Stimulated activated CD8-positive, alpha-beta memory T cell treated with anti-CD3 and anti-CD28 coated beads, Interleukin-15, amount 100 ng/mL, for 1 hour (primary cell): ENCODE results near the gene SNORC.

Experiments used
- DNase-seq: peaks from one replicate; pipeline ENCODE4 v3.0.0-alpha.2; 2020; ENCODE audit warnings: low read depth

SNORC gene

DNA sequence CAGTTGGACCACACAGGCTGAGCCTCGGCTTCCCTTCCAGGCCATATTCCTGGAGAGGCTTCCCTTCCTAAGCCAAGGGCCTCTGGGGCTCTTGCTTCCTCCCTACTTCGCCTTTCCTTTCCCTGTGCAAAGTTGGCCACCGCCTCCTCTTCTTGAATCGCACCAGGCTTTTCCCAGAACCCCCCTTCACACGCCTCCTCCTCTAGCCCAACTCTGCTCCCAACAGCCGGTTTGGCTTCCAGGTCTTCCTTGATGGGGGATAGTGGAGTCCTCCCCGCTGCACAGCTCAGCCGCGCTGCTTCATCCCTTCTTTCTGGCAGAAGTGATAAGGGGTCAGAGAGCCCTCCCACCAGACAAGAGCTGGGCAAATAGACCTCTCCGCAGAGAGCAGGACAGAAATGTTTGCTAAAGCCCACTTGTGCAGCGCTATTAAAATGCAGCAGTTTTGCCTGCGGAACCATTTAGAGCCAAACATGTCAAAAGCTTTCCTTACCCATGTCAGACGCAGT is 56.4 kb downstream of the SNORC start:
- DNase-seq, result no peak

DNA sequence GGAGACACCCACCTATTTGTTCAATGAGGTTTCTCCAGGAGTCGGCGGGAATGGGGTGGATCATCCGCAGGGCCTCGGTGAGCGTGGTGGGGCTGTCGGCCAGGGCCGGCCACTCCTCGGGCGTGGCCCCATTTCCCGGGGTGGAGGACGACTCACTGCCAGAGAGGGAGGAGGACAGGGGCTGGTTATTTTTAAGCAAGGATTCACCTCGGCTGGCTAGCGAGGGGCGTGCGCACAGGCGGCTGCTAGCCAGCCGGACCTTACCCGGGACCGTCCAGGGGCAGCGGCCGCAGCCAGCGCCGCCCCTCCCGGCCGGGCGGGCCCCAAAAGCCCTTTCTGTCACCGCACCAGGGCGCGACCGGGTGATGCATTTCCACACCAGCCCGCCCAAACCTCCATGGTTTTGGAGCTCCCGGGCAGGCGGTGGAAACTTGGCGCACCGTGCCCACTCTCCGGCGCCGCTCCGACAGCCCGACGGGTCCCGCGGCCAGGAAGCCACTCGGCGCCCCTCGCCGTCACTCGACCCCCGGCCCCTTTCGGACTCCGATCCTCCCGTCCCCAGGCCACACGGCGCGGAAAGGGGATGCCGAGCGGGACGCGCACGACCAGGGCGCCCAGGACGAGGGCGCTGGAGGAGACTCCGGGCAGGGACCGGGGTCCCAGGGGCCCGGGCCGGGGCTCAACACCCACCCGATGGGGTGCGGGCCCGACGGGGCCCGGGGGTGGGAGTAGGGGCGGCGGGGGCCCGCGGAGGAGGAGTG is 57.1 kb downstream of the SNORC start:
- no peak for DNase-seq

DNA sequence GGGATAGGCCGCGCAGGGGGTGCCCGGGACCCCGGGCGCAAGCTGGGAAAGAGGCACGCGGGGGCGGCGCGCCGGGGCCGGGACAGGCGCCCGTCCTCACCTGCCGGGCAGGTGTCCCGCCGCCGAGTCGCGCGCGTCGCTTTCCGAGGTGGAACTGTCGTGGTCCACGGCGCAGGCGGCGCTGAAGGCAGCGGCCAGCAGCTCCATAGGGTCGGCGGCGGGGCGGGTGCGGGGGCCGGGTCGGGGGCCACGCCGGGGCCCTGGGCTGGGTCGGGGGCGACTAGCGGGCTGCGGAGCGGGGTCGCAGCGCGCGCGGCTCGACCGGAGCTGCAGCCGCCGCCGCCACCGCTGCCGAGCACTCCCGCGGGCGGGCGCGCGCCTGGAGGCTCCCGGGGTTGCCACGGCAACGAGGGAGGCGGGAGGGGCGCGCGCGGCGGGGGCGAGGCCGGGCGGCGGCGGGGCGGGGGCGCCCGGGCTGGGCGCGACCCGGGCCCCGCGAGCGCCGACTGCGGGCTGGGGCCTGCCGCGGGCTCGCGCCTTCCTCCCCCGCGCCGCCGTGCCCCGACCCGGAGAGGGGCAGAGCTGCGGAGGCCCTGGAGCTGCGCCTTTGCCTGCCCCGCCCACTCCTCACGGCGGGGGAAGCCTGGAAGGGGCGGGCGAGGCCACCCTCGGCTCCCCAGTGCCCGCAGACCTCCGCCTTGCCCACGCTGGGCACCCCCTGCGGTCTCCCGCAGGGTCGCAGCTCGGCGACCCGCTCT is 57.9 kb downstream of the SNORC start:
- no peak for DNase-seq
